ENCODE results near the gene NIM1K. TPM values are rescaled to one million over a fixed set of nuclear protein-coding genes. Genes with fewer than 3 reads are reported as not detected.

The NIM1K gene
- total and polyA plus RNA-seq, 10 of the 15 experiments (the other 5 are each of a cell fraction or from before 2014, with no cell fraction given), result 0.27 to 1.7 (median 0.66) TPM

DNA sequence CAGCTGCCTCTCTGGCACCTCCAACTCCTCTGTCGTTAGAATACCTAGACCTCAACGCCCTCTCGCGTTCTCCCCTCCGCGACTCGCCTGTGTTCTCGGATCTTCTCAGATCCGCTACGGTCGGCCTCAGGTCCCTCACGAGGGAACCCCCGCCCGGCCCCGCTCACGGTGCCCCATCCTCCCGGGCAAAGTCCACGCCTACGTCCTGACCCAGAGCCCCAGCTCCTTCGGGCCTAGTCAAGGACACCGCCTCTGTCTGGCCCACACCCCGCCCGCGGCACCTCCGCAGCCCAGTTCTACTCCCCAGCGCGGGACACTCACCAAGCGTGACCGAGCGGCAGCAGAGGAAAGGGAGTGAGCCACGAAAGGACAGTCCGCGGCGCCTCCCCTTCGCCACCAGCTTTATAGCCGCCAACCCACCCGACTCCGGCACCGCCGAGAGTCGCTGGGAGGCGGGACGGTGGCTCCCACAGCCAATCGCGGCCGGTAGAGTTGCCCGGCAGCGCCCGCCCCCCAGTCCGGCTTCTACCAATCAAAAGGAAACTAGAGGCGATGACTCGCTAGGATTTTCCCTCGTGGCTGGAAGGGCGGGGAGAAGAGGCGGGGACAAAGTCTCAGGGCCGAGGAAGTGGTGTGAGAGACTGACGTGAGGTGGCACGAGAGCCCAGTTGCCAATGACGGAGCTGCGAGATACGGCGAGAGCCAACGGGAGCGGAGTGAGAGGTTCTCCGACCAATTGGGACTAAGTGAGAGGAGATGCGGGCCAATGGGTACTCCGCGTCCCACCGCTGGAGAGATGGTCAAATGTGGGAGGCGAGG lies 121.2 kb downstream of the NIM1K start, which contains the start of gene HMGCS1 (continued):
- peak; percentile 96 for TF ChIP-seq POLR2AphosphoS5 (IDR thresholded peaks at IDR 0.05; ENCODE audit: low read length)
- TF ChIP-seq MTA2 (IDR thresholded peaks at IDR 0.05; ENCODE audit: low read depth), result no peak; the same call in none of the 2 replicates
- TF ChIP-seq ZNF217 (IDR thresholded peaks at IDR 0.05), result no peak
- peak; percentile 76; the same call in 1 of the 2 replicates for TF ChIP-seq RCOR1 (conservative IDR thresholded peaks at IDR 0.05; ENCODE audit: low read depth, low read length)
- TF ChIP-seq ZNF622 (IDR thresholded peaks at IDR 0.05), result no peak
- TF ChIP-seq SMC3 (IDR thresholded peaks at IDR 0.05; ENCODE audit: borderline replicate concordance, low read length), result peak; percentile 25; the same call in 1 of the 2 replicates
- TF ChIP-seq IKZF1 (conservative IDR thresholded peaks at IDR 0.05), result peak; percentile 72
- TF ChIP-seq MXI1 (IDR thresholded peaks at IDR 0.05; ENCODE audit: low read depth, low read length), result peak; percentile 20
- no peak for TF ChIP-seq FOXM1 (IDR thresholded peaks at IDR 0.05; ENCODE audit: low read depth, low read length)
- no peak for TF ChIP-seq CBX3 (IDR thresholded peaks at IDR 0.05; ENCODE audit: borderline replicate concordance, low read depth)
- TF ChIP-seq, protein P1, sequence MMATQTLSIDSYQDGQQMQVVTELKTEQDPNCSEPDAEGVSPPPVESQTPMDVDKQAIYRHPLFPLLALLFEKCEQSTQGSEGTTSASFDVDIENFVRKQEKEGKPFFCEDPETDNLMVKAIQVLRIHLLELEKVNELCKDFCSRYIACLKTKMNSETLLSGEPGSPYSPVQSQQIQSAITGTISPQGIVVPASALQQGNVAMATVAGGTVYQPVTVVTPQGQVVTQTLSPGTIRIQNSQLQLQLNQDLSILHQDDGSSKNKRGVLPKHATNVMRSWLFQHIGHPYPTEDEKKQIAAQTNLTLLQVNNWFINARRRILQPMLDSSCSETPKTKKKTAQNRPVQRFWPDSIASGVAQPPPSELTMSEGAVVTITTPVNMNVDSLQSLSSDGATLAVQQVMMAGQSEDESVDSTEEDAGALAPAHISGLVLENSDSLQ (IDR thresholded peaks at IDR 0.05), result peak; percentile 99
- no peak for TF ChIP-seq MYC (IDR thresholded peaks at IDR 0.05; ENCODE audit: insufficient read depth, insufficient read length, insufficient replicate concordance, low read length, severe bottlenecking)
- peak; percentile 94 for TF ChIP-seq SMAD5 (IDR thresholded peaks at IDR 0.05; ENCODE audit: low read depth)
- TF ChIP-seq, protein P2, sequence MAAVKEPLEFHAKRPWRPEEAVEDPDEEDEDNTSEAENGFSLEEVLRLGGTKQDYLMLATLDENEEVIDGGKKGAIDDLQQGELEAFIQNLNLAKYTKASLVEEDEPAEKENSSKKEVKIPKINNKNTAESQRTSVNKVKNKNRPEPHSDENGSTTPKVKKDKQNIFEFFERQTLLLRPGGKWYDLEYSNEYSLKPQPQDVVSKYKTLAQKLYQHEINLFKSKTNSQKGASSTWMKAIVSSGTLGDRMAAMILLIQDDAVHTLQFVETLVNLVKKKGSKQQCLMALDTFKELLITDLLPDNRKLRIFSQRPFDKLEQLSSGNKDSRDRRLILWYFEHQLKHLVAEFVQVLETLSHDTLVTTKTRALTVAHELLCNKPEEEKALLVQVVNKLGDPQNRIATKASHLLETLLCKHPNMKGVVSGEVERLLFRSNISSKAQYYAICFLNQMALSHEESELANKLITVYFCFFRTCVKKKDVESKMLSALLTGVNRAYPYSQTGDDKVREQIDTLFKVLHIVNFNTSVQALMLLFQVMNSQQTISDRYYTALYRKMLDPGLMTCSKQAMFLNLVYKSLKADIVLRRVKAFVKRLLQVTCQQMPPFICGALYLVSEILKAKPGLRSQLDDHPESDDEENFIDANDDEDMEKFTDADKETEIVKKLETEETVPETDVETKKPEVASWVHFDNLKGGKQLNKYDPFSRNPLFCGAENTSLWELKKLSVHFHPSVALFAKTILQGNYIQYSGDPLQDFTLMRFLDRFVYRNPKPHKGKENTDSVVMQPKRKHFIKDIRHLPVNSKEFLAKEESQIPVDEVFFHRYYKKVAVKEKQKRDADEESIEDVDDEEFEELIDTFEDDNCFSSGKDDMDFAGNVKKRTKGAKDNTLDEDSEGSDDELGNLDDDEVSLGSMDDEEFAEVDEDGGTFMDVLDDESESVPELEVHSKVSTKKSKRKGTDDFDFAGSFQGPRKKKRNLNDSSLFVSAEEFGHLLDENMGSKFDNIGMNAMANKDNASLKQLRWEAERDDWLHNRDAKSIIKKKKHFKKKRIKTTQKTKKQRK (IDR thresholded peaks at IDR 0.05; ENCODE audit: low read depth, low read length), result peak; percentile 73
- TF ChIP-seq KDM1A (IDR thresholded peaks at IDR 0.05; ENCODE audit: borderline replicate concordance), result no peak
- TF ChIP-seq RBBP5 (conservative IDR thresholded peaks at IDR 0.05), result no peak
- TF ChIP-seq RUNX3 (IDR thresholded peaks at IDR 0.05; ENCODE audit: low read length), result peak; percentile 21
- no peak for TF ChIP-seq CEBPB (IDR thresholded peaks at IDR 0.05; ENCODE audit: borderline replicate concordance in 1 of 2, low read depth in 2 of 2, low read length in 2 of 2)
- TF ChIP-seq TARDBP (IDR thresholded peaks at IDR 0.05; ENCODE audit: borderline replicate concordance), result no peak
- peak; percentile 58; the same call in 1 of the 2 replicates for TF ChIP-seq BRCA1 (IDR thresholded peaks at IDR 0.05; ENCODE audit: low read depth, low read length)
- TF ChIP-seq BHLHE40 (IDR thresholded peaks at IDR 0.05; ENCODE audit: borderline replicate concordance in 1 of 2, low read depth in 2 of 2, low read length in 1 of 2), result peak; percentile 97 to 99
- TF ChIP-seq RELA (IDR thresholded peaks at IDR 0.05; ENCODE audit: borderline replicate concordance, partially characterized antibody), result peak; percentile 98
- peak; percentile 54 for TF ChIP-seq MEF2B (IDR thresholded peaks at IDR 0.05; ENCODE audit: partially characterized antibody, poor library complexity, severe bottlenecking)
